ENCODE data around the gene GNG4.
"Not testable (repeated sequence)": the region's sequence is repeated elsewhere in the genome, so short reads cannot be mapped to it uniquely, and the experiment has no call there.

GNG4 gene

GRCh38 chr1:235579891-235580290 lies 69.7 kb downstream of the GNG4 start:
- no peak for DNase-seq

- no peak for DNase-seq
Measured at GRCh38 chr1:235575597-235575996, 74.0 kb downstream of the GNG4 start.

GRCh38 chr1:235573880-235574279 lies 75.7 kb downstream of the GNG4 start:
- DNase-seq: no peak

- DNase-seq: not testable (repeated sequence)
Measured at GRCh38 chr1:235572971-235573370, 76.6 kb downstream of the GNG4 start.

- DNase-seq: no peak
Measured at GRCh38 chr1:235571482-235571881, 78.1 kb downstream of the GNG4 start.

- no peak for DNase-seq
Measured at GRCh38 chr1:235567812-235568503, 81.6 kb downstream of the GNG4 start.

- no peak for DNase-seq
Measured at GRCh38 chr1:235566084-235566483, 83.5 kb downstream of the GNG4 start.

- no peak for DNase-seq
Measured at GRCh38 chr1:235563513-235564061, 86.0 kb downstream of the GNG4 start.

- no peak for DNase-seq
Measured at GRCh38 chr1:235562589-235562988, 87.0 kb downstream of the GNG4 start.

GRCh38 chr1:235558621-235559169 lies 90.9 kb downstream of the GNG4 start:
- DNase-seq: no peak

GRCh38 chr1:235557495-235557894 lies 92.1 kb downstream of the GNG4 start:
- DNase-seq: peak in 1 of 2 experiments; percentile 4

- DNase-seq: no peak
Measured at GRCh38 chr1:235556807-235557206, 92.8 kb downstream of the GNG4 start.

- DNase-seq: no peak
Measured at GRCh38 chr1:235553112-235553551, 96.5 kb downstream of the GNG4 start.

GRCh38 chr1:235552146-235552716 lies 97.4 kb downstream of the GNG4 start:
- no peak for DNase-seq

GRCh38 chr1:235549351-235550139 lies 100.0 kb downstream of the GNG4 start:
- DNase-seq: no peak

- DNase-seq: not testable (repeated sequence)
Measured at GRCh38 chr1:235546369-235547155, 103.0 kb downstream of the GNG4 start.

GRCh38 chr1:235545292-235545930 lies 104.2 kb downstream of the GNG4 start:
- no peak for DNase-seq

- DNase-seq: not testable (repeated sequence)
Measured at GRCh38 chr1:235542845-235543244, 106.7 kb downstream of the GNG4 start.

GRCh38 chr1:235533476-235534168 lies 116.0 kb downstream of the GNG4 start:
- DNase-seq: no peak

GRCh38 chr1:235532360-235532759 lies 117.2 kb downstream of the GNG4 start:
- no peak for DNase-seq

- DNase-seq: no peak
Measured at GRCh38 chr1:235527196-235527814, 122.3 kb downstream of the GNG4 start.
